SU-DHL-6 (cell line): ENCODE data around the gene UNC5A.

Experiments used
- H2AFZ ChIP-seq: fragments of 200-600 bp; sonication (generic); 2 replicates; pipeline ENCODE4 v1.6.1; 2014; ENCODE audit warnings: low read depth, mild to moderate bottlenecking, moderate library complexity, mixed read lengths, antibody characterized with exemption, low read length; ENCODE audit not compliant: severe bottlenecking
- H3F3A ChIP-seq: fragments of 200-600 bp; shearing (Covaris generic); 2 replicates; pipeline ENCODE4 v1.6.0; 2016; ENCODE audit warnings: antibody characterized with exemption, mild to moderate bottlenecking; ENCODE audit not compliant: insufficient read depth
- H3K27ac ChIP-seq: fragments of 200-600 bp; sonication (generic); 2 replicates; pipeline ENCODE4 v1.5.1; 2016; ENCODE audit warnings: low read depth, mild to moderate bottlenecking, low read length, moderate library complexity, mixed read lengths
- H3K27me3 ChIP-seq: fragments of 200-600 bp; sonication (generic), shearing (Covaris generic); 2 replicates; pipeline ENCODE4 v1.6.0; 2014; ENCODE audit warnings: mild to moderate bottlenecking, low read length
- H3K36me3 ChIP-seq: fragments of 200-600 bp; sonication (generic); 2 replicates; pipeline ENCODE4 v1.6.1; 2014; ENCODE audit warnings: mild to moderate bottlenecking, low read length, mixed read lengths
- H3K4me2 ChIP-seq: fragments of 300-600, 200-600 bp; shearing (Covaris generic), sonication (generic); 2 replicates; pipeline ENCODE4 v1.6.0; 2014; ENCODE audit warnings: low read length, low read depth, mild to moderate bottlenecking; ENCODE audit not compliant: poor library complexity, severe bottlenecking
- H3K4me3 ChIP-seq: fragments of 200-600 bp; sonication (generic); 2 replicates; pipeline ENCODE4 v1.5.1; 2014; ENCODE audit warnings: antibody characterized with exemption, low read length, mild to moderate bottlenecking, mixed read lengths; ENCODE audit not compliant: insufficient read depth, poor library complexity, severe bottlenecking
- H3K79me2 ChIP-seq: fragments of 200-600 bp; sonication (generic); 2 replicates; pipeline ENCODE4 v1.6.1; 2014; ENCODE audit warnings: mild to moderate bottlenecking, low read length, moderate library complexity; ENCODE audit not compliant: insufficient read depth
- H3K9ac ChIP-seq: fragments of 200-600 bp; sonication (generic); 2 replicates; pipeline ENCODE4 v1.7.0; 2014; ENCODE audit warnings: mild to moderate bottlenecking, low read length
- H3K9me2 ChIP-seq: fragments of 200-600 bp; sonication (generic); replicated peaks from 2 replicates; pipeline ENCODE4 v1.6.1; 2014; ENCODE audit warnings: low read length; ENCODE audit not compliant: insufficient read depth
- H3K9me3 ChIP-seq: fragments of 200-600 bp; sonication (generic); 2 replicates; pipeline ENCODE4 v1.6.1; 2014; ENCODE audit warnings: low read length, mixed read lengths; ENCODE audit not compliant: insufficient read depth
- H4K20me1 ChIP-seq: fragments of 200-600 bp; sonication (generic); 2 replicates; pipeline ENCODE4 v1.6.1; 2014; ENCODE audit warnings: low read depth, mild to moderate bottlenecking, antibody characterized with exemption, low read length, moderate library complexity, mixed read lengths
- EZH2phosphoT487 ChIP-seq: fragments of 200-600 bp; sonication (generic), shearing (Covaris generic); conservative IDR thresholded peaks from 2 replicates; pipeline ENCODE4 v1.6.1; 2018; ENCODE audit warnings: mild to moderate bottlenecking, antibody characterized with exemption, low read length, moderate library complexity, mixed read lengths
- TF ChIP-seq, protein P1 (sequence below): fragments of 200-600 bp; sonication (generic); IDR thresholded peaks from one replicate; pipeline ENCODE4 v1.5.1; 2017; ENCODE audit warnings: antibody characterized with exemption, mild to moderate bottlenecking, low read length, moderate library complexity; ENCODE audit not compliant: insufficient read depth, poor library complexity, severe bottlenecking

UNC5A gene

DNA sequence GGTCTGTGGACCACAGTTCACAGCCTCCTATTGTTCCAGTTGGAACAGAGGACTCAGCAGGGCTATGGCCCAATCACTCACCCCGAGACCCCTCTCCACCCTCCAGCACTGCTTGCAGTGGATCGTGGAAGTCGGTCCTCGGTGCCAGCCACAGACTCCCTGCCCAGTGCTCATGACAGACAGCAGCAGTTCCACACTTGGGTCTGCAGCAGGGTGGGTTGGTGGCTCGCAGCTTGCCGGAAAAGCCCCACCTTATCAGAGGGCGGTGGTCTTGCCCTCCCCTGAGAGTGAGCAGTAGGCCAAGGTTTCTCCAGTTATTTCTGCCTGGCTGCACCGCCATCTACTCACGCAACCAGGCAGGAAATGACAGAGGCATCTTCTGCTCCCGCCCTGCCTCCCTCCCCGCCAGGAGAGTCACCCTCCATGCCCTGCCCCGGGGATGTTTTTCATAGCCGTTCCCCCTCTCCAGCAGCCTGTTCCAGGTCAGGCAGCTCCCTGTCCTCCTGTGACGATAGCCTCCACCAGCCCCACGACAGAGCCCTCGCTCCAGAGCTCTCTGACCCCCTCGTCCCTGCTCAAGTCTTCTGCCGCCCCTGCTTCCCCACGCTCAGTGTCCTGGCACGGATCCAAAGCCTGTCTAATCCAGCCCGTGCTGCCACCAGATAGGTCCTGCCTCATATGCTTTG, 34.5 kb downstream of the UNC5A start:
- no peak overlapping the region for H2AFZ ChIP-seq
- H3K9me2 ChIP-seq: no peaks in the 10 kb centered on the region
- H3K4me2 ChIP-seq: no peak overlapping the region
- H3K9ac ChIP-seq: no peak overlapping the region
- H4K20me1 ChIP-seq: no peaks in the 10 kb centered on the region
- H3K27ac ChIP-seq: no peak overlapping the region
- H3F3A ChIP-seq: no peaks in the 10 kb centered on the region
- no peaks in the 10 kb centered on the region for H3K9me3 ChIP-seq
- H3K4me3 ChIP-seq: no peak overlapping the region
- no peaks in the 10 kb centered on the region for H3K79me2 ChIP-seq
- H3K27me3 ChIP-seq: no peaks in the 10 kb centered on the region
- no peak for TF ChIP-seq EZH2phosphoT487
- TF ChIP-seq, protein P1, sequence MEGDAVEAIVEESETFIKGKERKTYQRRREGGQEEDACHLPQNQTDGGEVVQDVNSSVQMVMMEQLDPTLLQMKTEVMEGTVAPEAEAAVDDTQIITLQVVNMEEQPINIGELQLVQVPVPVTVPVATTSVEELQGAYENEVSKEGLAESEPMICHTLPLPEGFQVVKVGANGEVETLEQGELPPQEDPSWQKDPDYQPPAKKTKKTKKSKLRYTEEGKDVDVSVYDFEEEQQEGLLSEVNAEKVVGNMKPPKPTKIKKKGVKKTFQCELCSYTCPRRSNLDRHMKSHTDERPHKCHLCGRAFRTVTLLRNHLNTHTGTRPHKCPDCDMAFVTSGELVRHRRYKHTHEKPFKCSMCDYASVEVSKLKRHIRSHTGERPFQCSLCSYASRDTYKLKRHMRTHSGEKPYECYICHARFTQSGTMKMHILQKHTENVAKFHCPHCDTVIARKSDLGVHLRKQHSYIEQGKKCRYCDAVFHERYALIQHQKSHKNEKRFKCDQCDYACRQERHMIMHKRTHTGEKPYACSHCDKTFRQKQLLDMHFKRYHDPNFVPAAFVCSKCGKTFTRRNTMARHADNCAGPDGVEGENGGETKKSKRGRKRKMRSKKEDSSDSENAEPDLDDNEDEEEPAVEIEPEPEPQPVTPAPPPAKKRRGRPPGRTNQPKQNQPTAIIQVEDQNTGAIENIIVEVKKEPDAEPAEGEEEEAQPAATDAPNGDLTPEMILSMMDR: no peak
- H3K36me3 ChIP-seq: no peaks in the 10 kb centered on the region

DNA sequence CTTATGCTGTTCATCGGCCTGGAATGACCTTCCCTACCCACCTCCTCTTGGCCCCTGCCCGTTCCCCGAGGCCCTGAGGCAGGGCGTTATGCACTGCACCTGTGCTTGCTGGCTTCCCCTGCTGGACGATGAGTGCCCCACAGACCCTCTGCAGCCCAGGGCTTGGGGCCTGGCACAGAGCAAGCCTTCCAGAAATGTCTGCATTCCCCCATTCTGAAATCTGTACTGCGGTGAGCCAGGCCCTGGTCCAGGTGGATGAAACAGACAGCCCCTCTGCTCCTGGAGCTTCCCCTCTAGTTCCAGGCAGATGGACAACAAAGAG, 35.0 kb downstream of the UNC5A start:
- Histone ChIP-seq H3K9me3 (no peaks in the 10 kb centered on the region), H3K27me3 (no peaks in the 10 kb centered on the region), H4K20me1 (no peaks in the 10 kb centered on the region), H2AFZ (no peak overlapping the region), H3K36me3 (no peaks in the 10 kb centered on the region), H3K9ac (no peak overlapping the region), H3F3A (no peaks in the 10 kb centered on the region), H3K79me2 (no peaks in the 10 kb centered on the region), H3K4me2 (no peak overlapping the region), H3K4me3 (no peak overlapping the region), H3K27ac (no peak overlapping the region), H3K9me2 (no peaks in the 10 kb centered on the region)
- TF ChIP-seq, protein P1: no peak
- TF ChIP-seq EZH2phosphoT487: no peak

DNA sequence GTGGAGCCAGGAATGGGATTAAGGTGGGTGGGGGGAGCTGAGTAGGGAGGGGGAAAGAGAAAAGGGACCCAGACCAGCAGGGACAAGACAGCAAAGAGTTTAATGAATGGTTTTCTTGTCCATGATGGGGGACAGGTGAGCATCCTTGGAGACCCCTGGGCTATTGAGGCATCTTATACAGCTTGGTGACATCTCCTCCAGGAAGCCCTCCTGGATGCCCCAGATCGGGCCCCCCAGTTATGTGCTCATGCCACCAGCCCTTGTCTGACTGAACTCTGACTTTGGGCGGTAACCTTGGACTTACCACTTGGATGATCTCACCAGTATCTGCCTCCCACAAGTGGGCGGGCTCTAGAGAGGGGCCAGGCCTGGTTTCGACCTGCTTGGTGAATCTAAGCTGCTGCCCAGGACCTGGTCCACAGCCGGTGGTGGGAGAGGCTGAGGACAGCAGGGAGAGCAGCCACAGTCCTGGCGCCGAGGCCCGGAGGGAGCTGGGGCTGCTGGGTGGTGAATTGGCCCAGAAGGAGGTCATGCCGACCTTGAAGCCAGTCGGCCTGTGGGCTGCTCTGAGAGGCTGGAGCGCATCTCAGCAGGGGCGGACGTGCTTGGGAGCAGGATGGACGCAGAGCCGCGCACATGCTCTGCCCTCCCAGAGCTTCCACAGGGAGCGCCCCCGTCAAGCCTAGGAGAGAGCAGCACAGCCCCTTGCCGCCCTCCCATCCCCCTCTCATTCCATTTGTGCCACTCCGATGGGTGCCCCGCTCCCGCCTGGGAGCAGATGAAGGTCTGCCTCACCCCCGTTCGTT, 36.2 kb downstream of the UNC5A start:
- H2AFZ ChIP-seq: no peak overlapping the region
- H3K9me3 ChIP-seq: no peaks in the 10 kb centered on the region
- H3F3A ChIP-seq: no peaks in the 10 kb centered on the region
- H3K9me2 ChIP-seq: no peaks in the 10 kb centered on the region
- no peak overlapping the region for H3K27ac ChIP-seq
- H3K27me3 ChIP-seq: no peaks in the 10 kb centered on the region
- no peak overlapping the region for H3K4me3 ChIP-seq
- H3K4me2 ChIP-seq: no peak overlapping the region
- no peaks in the 10 kb centered on the region for H3K79me2 ChIP-seq
- H3K9ac ChIP-seq: no peak overlapping the region
- no peaks in the 10 kb centered on the region for H4K20me1 ChIP-seq
- TF ChIP-seq, protein P1: no peak
- TF ChIP-seq EZH2phosphoT487: no peak
- no peaks in the 10 kb centered on the region for H3K36me3 ChIP-seq
